ENCODE data around the gene PXK. TPM values are rescaled to one million over a fixed set of nuclear protein-coding genes. Genes with fewer than 3 reads are reported as not detected.

The PXK gene
- total RNA-seq, 2 donors from 2014 or later = 19.6 to 21.8 TPM

DNA sequence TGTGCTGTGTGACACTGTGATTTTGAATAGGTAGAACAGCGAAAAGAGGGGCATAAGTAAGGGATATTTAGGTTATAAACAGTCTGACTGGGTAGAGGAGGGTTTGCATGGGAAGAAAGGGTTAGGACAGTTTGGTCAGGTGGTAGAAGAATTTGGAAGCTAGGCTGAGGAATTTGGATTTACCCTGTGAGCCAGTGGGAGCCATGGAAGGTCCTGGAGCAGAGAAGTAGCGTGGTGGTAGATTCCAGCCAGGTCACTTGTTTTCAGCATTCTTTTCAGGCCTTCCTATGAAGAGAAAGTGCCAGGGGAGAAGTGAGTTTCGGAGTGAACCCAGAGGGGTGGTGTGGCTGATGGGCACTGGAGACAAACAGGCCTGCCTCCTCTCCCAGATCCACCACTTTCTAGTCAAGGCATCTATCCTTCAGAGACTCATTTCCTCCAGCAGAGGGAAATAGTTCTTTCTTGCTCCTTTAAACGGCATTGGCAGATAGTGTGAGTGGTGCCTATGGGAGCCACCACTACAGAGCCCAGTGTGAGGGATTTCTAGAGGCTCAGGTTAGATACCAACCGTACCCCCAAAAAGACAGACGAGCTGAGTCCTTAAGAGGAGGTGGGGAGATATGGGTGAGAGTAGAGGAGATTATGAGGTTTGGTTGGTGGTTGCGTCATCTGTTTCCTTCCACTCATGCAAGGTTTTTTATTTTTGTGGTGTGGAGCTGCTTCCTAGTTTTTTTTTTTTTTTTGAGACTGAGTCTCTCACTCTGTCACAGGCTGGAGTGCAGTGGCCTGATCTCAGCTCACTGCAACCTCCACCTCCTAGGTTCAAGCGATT, 21.2 kb downstream of the PXK start:
- 87% methylated on average over 8 of the region's 8 CpGs for WGBS
- Histone ChIP-seq H3K4me3 (no peak overlapping the region), H3K36me3 (no peaks in the 10 kb centered on the region), H3K27ac (no peak overlapping the region), H3K4me1 (replicated peaks) (no peaks in the 10 kb centered on the region), H3K27me3 (replicated peaks; ENCODE audit: insufficient read depth) (no peaks in the 10 kb centered on the region), H3K9me3 (no peaks in the 10 kb centered on the region)
- TF ChIP-seq POLR2AphosphoS5 (IDR thresholded peaks at IDR 0.05) (no peak), POLR2A (IDR thresholded peaks at IDR 0.05) (no peak)
- TF ChIP-seq, protein P1, sequence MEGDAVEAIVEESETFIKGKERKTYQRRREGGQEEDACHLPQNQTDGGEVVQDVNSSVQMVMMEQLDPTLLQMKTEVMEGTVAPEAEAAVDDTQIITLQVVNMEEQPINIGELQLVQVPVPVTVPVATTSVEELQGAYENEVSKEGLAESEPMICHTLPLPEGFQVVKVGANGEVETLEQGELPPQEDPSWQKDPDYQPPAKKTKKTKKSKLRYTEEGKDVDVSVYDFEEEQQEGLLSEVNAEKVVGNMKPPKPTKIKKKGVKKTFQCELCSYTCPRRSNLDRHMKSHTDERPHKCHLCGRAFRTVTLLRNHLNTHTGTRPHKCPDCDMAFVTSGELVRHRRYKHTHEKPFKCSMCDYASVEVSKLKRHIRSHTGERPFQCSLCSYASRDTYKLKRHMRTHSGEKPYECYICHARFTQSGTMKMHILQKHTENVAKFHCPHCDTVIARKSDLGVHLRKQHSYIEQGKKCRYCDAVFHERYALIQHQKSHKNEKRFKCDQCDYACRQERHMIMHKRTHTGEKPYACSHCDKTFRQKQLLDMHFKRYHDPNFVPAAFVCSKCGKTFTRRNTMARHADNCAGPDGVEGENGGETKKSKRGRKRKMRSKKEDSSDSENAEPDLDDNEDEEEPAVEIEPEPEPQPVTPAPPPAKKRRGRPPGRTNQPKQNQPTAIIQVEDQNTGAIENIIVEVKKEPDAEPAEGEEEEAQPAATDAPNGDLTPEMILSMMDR (IDR thresholded peaks at IDR 0.05) = no peak
- no peak for DNase-seq (ENCODE audit: low spot score)
- intact Hi-C loops (cut with DNase I) = no loop called here

DNA sequence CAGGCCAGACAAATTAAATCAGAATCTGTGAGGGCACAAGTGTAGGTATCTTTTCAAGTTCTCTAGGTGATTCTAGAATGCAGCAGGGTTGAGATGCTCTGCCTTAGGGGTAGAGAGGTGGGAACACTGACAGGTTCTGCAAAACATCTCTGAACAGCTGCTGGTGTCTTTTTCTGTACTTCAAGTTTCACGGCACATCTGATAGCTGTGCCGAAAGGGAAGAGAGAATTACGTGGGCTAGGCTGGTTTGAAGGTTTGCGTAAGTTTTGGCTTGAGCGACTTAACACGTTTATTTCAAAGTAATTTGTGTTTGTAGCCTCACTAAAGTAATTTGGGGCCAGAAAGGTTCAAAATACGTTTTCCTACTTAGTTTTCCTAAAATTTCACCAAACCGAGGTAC, 22.5 kb downstream of the PXK start:
- Histone ChIP-seq H3K27me3 (replicated peaks; ENCODE audit: insufficient read depth) (no peaks in the 10 kb centered on the region), H3K4me3 (no peak overlapping the region), H3K27ac (no peak overlapping the region), H3K9me3 (no peaks in the 10 kb centered on the region), H3K36me3 (no peaks in the 10 kb centered on the region), H3K4me1 (replicated peaks) (no peaks in the 10 kb centered on the region)
- 86% methylated on average over 8 of the region's 8 CpGs for WGBS
- DNase-seq (ENCODE audit: low spot score) = no peak
- TF ChIP-seq, protein P1 (IDR thresholded peaks at IDR 0.05) = no peak
- no peak for TF ChIP-seq POLR2AphosphoS5 (IDR thresholded peaks at IDR 0.05)
- TF ChIP-seq POLR2A (IDR thresholded peaks at IDR 0.05) = no peak
- intact Hi-C loops (cut with DNase I) = no loop called here

DNA sequence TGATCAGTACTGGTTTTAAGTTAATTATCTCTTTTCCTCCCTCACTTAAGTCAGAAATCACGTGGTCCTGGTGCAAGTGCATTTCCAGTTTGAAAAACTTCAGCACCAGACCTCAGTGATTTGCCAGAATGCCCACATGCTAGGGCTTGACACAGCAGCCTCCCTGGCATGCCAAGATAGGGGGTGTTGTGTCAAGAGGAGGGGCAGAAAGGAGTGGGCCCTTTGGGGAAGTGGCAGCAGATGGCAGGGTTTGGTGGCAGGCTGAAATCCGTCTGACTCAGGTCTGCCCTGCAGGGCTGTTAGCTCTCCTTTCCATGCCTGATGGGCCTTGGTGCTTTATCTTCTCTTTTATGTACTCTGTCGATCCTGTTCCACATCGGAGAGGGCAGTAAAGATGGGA, 23.4 kb downstream of the PXK start:
- Histone ChIP-seq H3K27ac (no peak overlapping the region), H3K27me3 (replicated peaks; ENCODE audit: insufficient read depth) (no peaks in the 10 kb centered on the region)
- DNase-seq (ENCODE audit: low spot score) = no peak

DNA sequence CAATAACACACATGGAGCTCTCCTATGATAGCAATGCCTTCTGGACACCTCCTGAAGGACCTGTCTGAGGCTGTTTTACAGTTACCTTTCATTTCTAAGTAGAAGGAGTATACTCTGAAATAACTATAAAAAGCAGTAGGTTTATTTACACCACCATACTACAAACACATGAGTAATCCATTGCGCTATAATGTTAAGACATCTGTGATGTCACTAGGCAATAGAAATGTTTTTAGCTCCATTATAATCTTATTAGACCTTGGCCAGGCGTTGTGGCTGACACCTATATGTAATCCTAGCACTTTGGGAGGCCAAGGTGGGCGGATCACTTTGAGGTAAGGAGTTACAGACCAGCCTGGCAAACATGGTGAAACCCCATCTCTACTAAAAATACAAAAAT, 24.7 kb downstream of the PXK start:
- 98% methylated on average over 3 of the region's 3 CpGs for WGBS
- H3K36me3 ChIP-seq = no peaks in the 10 kb centered on the region
- no peaks in the 10 kb centered on the region for H3K4me1 ChIP-seq (replicated peaks)
- TF ChIP-seq, protein P1 (IDR thresholded peaks at IDR 0.05) = no peak
- no peak for TF ChIP-seq POLR2AphosphoS5 (IDR thresholded peaks at IDR 0.05)
- no peak for TF ChIP-seq POLR2A (IDR thresholded peaks at IDR 0.05)
- no peak overlapping the region for H3K4me3 ChIP-seq
- no peaks in the 10 kb centered on the region for H3K27me3 ChIP-seq (replicated peaks; ENCODE audit: insufficient read depth)
- intact Hi-C loops (cut with DNase I) = no loop called here
- DNase-seq (ENCODE audit: low spot score) = no peak
- no peaks in the 10 kb centered on the region for H3K9me3 ChIP-seq
- no peak overlapping the region for H3K27ac ChIP-seq

More for the DNA sequence above, 23.4 kb downstream of the PXK start:
- intact Hi-C loops (cut with DNase I) = no loop called here
- TF ChIP-seq, protein P1 (IDR thresholded peaks at IDR 0.05) = no peak
- TF ChIP-seq POLR2AphosphoS5 (IDR thresholded peaks at IDR 0.05) = no peak
- no peak for TF ChIP-seq POLR2A (IDR thresholded peaks at IDR 0.05)
- WGBS = 16% methylated on average over 4 of the region's 4 CpGs
- H3K4me3 ChIP-seq = no peak overlapping the region
- H3K36me3 ChIP-seq = no peaks in the 10 kb centered on the region
- H3K4me1 ChIP-seq (replicated peaks) = no peaks in the 10 kb centered on the region
- no peaks in the 10 kb centered on the region for H3K9me3 ChIP-seq

DNA sequence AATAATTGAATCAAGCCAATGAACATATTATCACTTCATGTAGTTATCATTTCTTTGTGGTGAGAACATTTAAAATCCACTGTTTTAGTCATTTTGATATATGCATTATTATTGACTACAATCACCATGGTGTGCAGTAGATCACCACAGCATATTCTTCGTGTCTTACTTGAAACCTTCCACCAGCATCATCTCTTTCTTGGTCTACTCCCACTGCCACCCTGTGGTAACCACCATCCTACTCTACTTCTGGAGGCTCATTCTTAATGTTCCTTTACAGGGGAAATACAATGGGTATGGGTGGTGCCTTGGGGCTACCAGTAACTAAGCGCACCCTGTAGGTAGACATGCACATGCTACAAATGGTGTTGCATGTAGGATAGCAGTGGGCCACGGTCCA, 25.4 kb downstream of the PXK start:
- Histone ChIP-seq H3K27ac (no peak overlapping the region), H3K9me3 (no peaks in the 10 kb centered on the region), H3K27me3 (replicated peaks; ENCODE audit: insufficient read depth) (no peaks in the 10 kb centered on the region), H3K4me3 (no peak overlapping the region), H3K36me3 (no peaks in the 10 kb centered on the region), H3K4me1 (replicated peaks) (no peaks in the 10 kb centered on the region)
- 99% methylated on average over 3 of the region's 3 CpGs for WGBS
- intact Hi-C loops (cut with DNase I) = no loop called here
- no peak for TF ChIP-seq POLR2A (IDR thresholded peaks at IDR 0.05)
- TF ChIP-seq, protein P1 (IDR thresholded peaks at IDR 0.05) = no peak
- no peak for TF ChIP-seq POLR2AphosphoS5 (IDR thresholded peaks at IDR 0.05)
- no peak for DNase-seq (ENCODE audit: low spot score)
